Measurements from ENCODE around the gene DISC1.

GRCh38 chr1:231581859-231582258 is 44.7 kb upstream of the DISC1 start:
- TF ChIP-seq ATF6 (CRISPR knock-in tag; conservative IDR thresholded peaks at IDR 0.05) (no peak), ZMYM2 (CRISPR knock-in tag; IDR thresholded peaks at IDR 0.05) (no peak), PHF20 (CRISPR knock-in tag; IDR thresholded peaks at IDR 0.05) (no peak), EP300 (IDR thresholded peaks at IDR 0.05; ENCODE audit: low read depth in 2 of 2, low read length in 2 of 2) (no peak), EP300 (CRISPR knock-in tag; IDR thresholded peaks at IDR 0.05; ENCODE audit: borderline replicate concordance) (no peak), CTCF (CRISPR knock-in tag; IDR thresholded peaks at IDR 0.05) (no peak), CCAR2 (optimal IDR thresholded peaks at IDR 0.05; ENCODE audit: low read depth, low read length) (no peak), NCOR1 (IDR thresholded peaks at IDR 0.05; ENCODE audit: borderline replicate concordance, low read length) (no peak), PATZ1 (CRISPR knock-in tag; IDR thresholded peaks at IDR 0.05) (no peak), ZNF235 (CRISPR knock-in tag; IDR thresholded peaks at IDR 0.05; ENCODE audit: borderline replicate concordance) (no peak), STAT5B (CRISPR knock-in tag; IDR thresholded peaks at IDR 0.05) (no peak), ZBTB37 (CRISPR knock-in tag; IDR thresholded peaks at IDR 0.05) (no peak), SUZ12 (IDR thresholded peaks at IDR 0.05; ENCODE audit: low read depth, low read length) (no peak), ZNF562 (CRISPR knock-in tag; IDR thresholded peaks at IDR 0.05; ENCODE audit: borderline replicate concordance) (no peak)
